Neutrophil (primary cell): ENCODE measurements around the gene GANC.

ENCODE experiments used
- H3K27ac ChIP-seq: fragments of 200-600 bp; sonication (generic); 2 replicates; pipeline ENCODE4 v1.5.1; 2016; ENCODE audit warnings: mild to moderate bottlenecking, moderate library complexity
- H3K27me3 ChIP-seq: fragments of 200-600 bp; sonication (generic); 2 replicates; pipeline ENCODE4 v1.6.0; 2016; ENCODE audit warnings: mild to moderate bottlenecking
- H3K36me3 ChIP-seq: fragments of 200-600 bp; sonication (generic); 2 replicates; pipeline ENCODE4 v1.5.1; 2017
- H3K4me1 ChIP-seq, 2 experiments: fragments of 200-600 bp in 1 of 2; sonication (generic) in 1 of 2; 1 replicate in 1 of 2; 2 replicates in 1 of 2; pipeline versions ENCODE4 v1.5.1 to v1.6.1; 2013 to 2016; ENCODE audit warnings: low read depth in 1 of 2, low read length in 1 of 2, mild to moderate bottlenecking in 1 of 2, moderate library complexity in 1 of 2; ENCODE audit not compliant: control insufficient read depth in 1 of 2, insufficient read depth in 1 of 2
- H3K4me3 ChIP-seq, 2 experiments: fragments of 200-600 bp in 1 of 2; sonication (generic) in 1 of 2; 1 replicate in 1 of 2; 2 replicates in 1 of 2; pipeline ENCODE4 v1.5.1; 2013 to 2016; ENCODE audit warnings: low read depth in 1 of 2, low read length in 1 of 2, mild to moderate bottlenecking in 1 of 2, moderate library complexity in 1 of 2
- H3K9me3 ChIP-seq: fragments of 200-600 bp; sonication (generic); 2 replicates; pipeline ENCODE4 v1.5.1; 2016
- CTCF ChIP-seq: fragments of 200-600 bp; sonication (generic); IDR thresholded peaks from 2 replicates; pipeline ENCODE4 v1.5.1; 2016; ENCODE audit warnings: antibody characterized with exemption

GANC gene

GRCh38 chr15:42319206-42319605, 46.2 kb downstream of the GANC start:
- H3K4me1 ChIP-seq: no peaks in the 10 kb centered on the region
- H3K36me3 ChIP-seq: peaks cover 19% of the 10 kb centered on the region
- TF ChIP-seq CTCF: no peak
- H3K4me3 ChIP-seq: no peak overlapping the region
- no peaks in the 10 kb centered on the region for H3K9me3 ChIP-seq
- no peak overlapping the region for H3K27ac ChIP-seq
- no peaks in the 10 kb centered on the region for H3K27me3 ChIP-seq

- no peaks in the 10 kb centered on the region for H3K27me3 ChIP-seq
- H3K4me3 ChIP-seq: no peak overlapping the region
- H3K27ac ChIP-seq: no peak overlapping the region
- H3K9me3 ChIP-seq: no peaks in the 10 kb centered on the region
- TF ChIP-seq CTCF: no peak
- H3K36me3 ChIP-seq: peaks cover 19% of the 10 kb centered on the region
- no peaks in the 10 kb centered on the region for H3K4me1 ChIP-seq
Measured at GRCh38 chr15:42324308-42324707, 51.3 kb downstream of the GANC start.

- Histone ChIP-seq H3K4me1 (peaks cover 17 to 20% of the 10 kb centered on the region in 2 experiments), H3K4me3 (no peak overlapping the region), H3K27ac (no peak overlapping the region), H3K27me3 (no peaks in the 10 kb centered on the region), H3K36me3 (no peaks in the 10 kb centered on the region), H3K9me3 (no peaks in the 10 kb centered on the region)
- TF ChIP-seq CTCF: no peak
Measured at GRCh38 chr15:42329161-42329560, 56.2 kb downstream of the GANC start.

GRCh38 chr15:42329992-42330391, 57.0 kb downstream of the GANC start:
- H3K36me3 ChIP-seq: no peaks in the 10 kb centered on the region

GRCh38 chr15:42331235-42331634, 58.2 kb downstream of the GANC start:
- no peaks in the 10 kb centered on the region for H3K27me3 ChIP-seq
- no peak overlapping the region for H3K4me3 ChIP-seq
- TF ChIP-seq CTCF: no peak
- no peaks in the 10 kb centered on the region for H3K36me3 ChIP-seq
- peaks cover 17 to 20% of the 10 kb centered on the region in 2 experiments for H3K4me1 ChIP-seq
- no peak overlapping the region for H3K27ac ChIP-seq
- H3K9me3 ChIP-seq: no peaks in the 10 kb centered on the region

More at GRCh38 chr15:42329992-42330391, 57.0 kb downstream of the GANC start:
- Histone ChIP-seq H3K27me3 (no peaks in the 10 kb centered on the region), H3K9me3 (no peaks in the 10 kb centered on the region), H3K4me3 (no peak overlapping the region), H3K27ac (no peak overlapping the region), H3K4me1 (peaks cover 17 to 20% of the 10 kb centered on the region in 2 experiments)
- TF ChIP-seq CTCF: no peak

DNA sequence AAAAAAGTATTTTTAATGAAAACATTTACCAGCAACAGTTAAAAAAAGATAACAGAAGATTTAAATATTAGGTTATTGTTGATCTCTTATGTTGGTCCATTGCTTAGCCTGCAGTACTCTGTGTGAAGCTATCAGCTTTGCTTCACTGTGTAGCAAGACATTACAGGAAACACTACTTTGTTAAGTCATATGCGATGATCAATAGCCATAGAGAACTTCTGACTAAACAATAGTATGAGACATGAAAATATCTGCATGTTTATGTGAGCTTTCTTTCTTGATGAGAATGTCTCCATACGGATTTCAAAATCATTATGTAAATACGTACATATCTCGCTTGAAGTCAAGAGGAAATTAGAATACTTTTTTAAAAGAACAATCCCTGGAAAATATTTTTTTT, 59.3 kb downstream of the GANC start:
- peak overlapping the region; percentile 70 for H3K27ac ChIP-seq
- no peaks in the 10 kb centered on the region for H3K9me3 ChIP-seq
- no peaks in the 10 kb centered on the region for H3K36me3 ChIP-seq
- no peaks in the 10 kb centered on the region for H3K27me3 ChIP-seq
- H3K4me3 ChIP-seq: no peak overlapping the region
- no peak for TF ChIP-seq CTCF
- H3K4me1 ChIP-seq: peaks cover 17 to 20% of the 10 kb centered on the region in 2 experiments
